NCI-H1105 treated with DMSO at 0.1 percent for 48 hours (cell line): ENCODE data around the gene UBE2D3.

Source experiments
- DNase-seq: peaks from one replicate; lab custom pipeline; 2025; lab: John Stamatoyannopoulos, UW

UBE2D3 gene

DNA sequence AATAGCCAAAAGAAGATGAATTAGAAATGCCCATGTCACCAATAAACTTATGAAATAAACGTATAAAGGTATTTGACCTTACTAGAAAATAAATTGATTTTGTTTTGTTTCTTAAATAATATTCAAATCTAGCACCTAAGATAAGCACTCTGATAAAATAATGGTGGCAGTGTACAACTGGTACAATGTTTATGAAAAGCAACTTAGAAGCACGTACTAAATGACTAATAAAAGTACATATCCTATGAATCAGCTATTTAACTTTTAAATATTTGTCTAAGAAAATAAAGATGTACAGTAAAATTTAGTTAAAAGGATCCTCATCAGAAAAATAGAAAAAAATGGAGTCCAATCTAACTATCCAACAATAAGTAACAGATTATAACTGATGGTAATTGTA lies 73.3 kb downstream of the UBE2D3 start:
- DNase-seq, result no peak

DNA sequence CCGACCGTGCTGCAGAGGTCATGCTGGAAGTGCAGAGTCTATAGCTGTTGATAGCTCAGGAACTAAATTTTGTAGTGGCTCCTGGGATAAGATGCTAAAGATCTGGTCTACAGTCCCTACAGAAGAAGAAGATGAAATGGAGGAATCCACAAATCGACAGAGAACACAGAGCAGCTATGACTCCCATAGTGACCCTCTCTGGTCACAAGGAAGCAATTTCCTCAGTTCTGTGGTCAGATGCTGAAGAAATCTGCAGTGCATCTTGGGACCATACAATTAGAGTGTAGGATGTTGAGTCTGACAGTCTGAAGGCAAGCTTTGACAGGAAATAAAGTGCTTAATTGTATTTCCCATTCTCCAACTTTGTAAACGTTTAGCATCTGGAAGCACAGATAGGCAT lies 75.4 kb downstream of the UBE2D3 start:
- no peak for DNase-seq
